HG03066 (cell line): ENCODE data around the gene TFRC.
"Not testable (repeated sequence)": the region's sequence is repeated elsewhere in the genome, so short reads cannot be mapped to it uniquely, and the experiment has no call there.

Source experiments
- ATAC-seq: cut with Tn5 transposase; IDR thresholded peaks from one replicate; pipeline ENCODE4 v1.9.1; 2021; ENCODE audit warnings: low read depth; ENCODE audit not compliant: unreplicated experiment

Gene TFRC

GRCh38 chr3:196051282-196052076 lies 30.4 kb downstream of the TFRC start:
- no peak for ATAC-seq

GRCh38 chr3:196050597-196050996 lies 31.3 kb downstream of the TFRC start:
- ATAC-seq, result no peak

- no peak for ATAC-seq
These were observed 32.2 kb downstream of the TFRC start for GRCh38 chr3:196049653-196050052.

GRCh38 chr3:196048922-196049598 lies 32.8 kb downstream of the TFRC start:
- ATAC-seq, result no peak

- ATAC-seq, result no peak
These were observed 34.4 kb downstream of the TFRC start for GRCh38 chr3:196047391-196048030.

GRCh38 chr3:196044513-196044912 lies 37.4 kb downstream of the TFRC start:
- ATAC-seq, result no peak

- no peak for ATAC-seq
These were observed 39.2 kb downstream of the TFRC start for GRCh38 chr3:196042673-196043072.

GRCh38 chr3:196039359-196039758 lies 42.5 kb downstream of the TFRC start:
- ATAC-seq, result no peak

- not testable (repeated sequence) for ATAC-seq
These were observed 55.8 kb downstream of the TFRC start for GRCh38 chr3:196026059-196026458.

GRCh38 chr3:196024968-196025367 lies 56.9 kb downstream of the TFRC start:
- ATAC-seq, result no peak

GRCh38 chr3:196023947-196024346 lies 57.9 kb downstream of the TFRC start:
- ATAC-seq, result no peak

- ATAC-seq, result not testable (repeated sequence)
These were observed 59.4 kb downstream of the TFRC start for GRCh38 chr3:196022499-196022878.

- no peak for ATAC-seq
These were observed 61.5 kb downstream of the TFRC start for GRCh38 chr3:196020373-196020772.

GRCh38 chr3:196019576-196019975 lies 62.3 kb downstream of the TFRC start:
- not testable (repeated sequence) for ATAC-seq

- not testable (repeated sequence) for ATAC-seq
These were observed 63.7 kb downstream of the TFRC start for GRCh38 chr3:196018159-196018558.

GRCh38 chr3:196016485-196016884 lies 65.4 kb downstream of the TFRC start:
- no peak for ATAC-seq

GRCh38 chr3:196016059-196016458 lies 65.8 kb downstream of the TFRC start:
- ATAC-seq, result no peak

- ATAC-seq, result no peak
These were observed 68.1 kb downstream of the TFRC start for GRCh38 chr3:196013587-196014487.

GRCh38 chr3:196012941-196013476 lies 68.9 kb downstream of the TFRC start:
- no peak for ATAC-seq

- no peak for ATAC-seq
These were observed 69.4 kb downstream of the TFRC start for GRCh38 chr3:196012481-196012880.
